ENCODE measurements around the gene BMP4. TPM values are rescaled to one million over a fixed set of nuclear protein-coding genes. Genes with fewer than 3 reads are reported as not detected.

The BMP4 gene
- total RNA-seq, 2 experiments from 2014 or later: not detected

DNA sequence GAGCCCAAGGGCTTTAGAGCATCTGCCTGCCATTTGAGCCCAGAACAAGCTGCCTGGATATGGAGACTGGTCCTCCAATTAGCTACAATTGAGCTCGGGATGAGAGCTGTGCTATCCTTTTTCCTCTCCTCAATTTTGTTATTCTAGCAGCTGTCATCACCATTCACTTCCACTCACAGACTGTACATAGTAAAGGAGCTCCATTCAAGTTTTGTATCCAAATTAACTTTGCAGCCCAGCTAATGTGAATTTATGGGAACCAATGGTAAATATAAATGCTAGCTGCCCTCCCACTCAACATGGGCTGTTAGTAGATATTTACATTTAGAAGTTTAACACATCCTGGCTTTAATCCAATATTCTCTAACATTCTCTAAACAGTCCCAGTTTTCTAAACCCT is 44.6 kb downstream of the BMP4 start:
- Mint-ChIP-seq H3K27ac (no peak overlapping the region), H3K4me1 (no peaks in the 10 kb centered on the region), H3K9me3 (ENCODE audit: low read depth) (peaks cover 3% of the 10 kb centered on the region), H3K36me3 (ENCODE audit: low read depth) (no peaks in the 10 kb centered on the region), H3K4me3 (no peak overlapping the region), H3K27me3 (no peaks in the 10 kb centered on the region)
- DNase-seq (no peak), ATAC-seq (no peak)
- POLR2A ChIA-PET: no interaction called here
- CTCF ChIA-PET: interaction anchor here (1.0 to 1.3 kb wide), 2 partner anchors 14 to 17 kb away, joined by 3 read pairs; no protein-coding TSS in a partner anchor
- intact Hi-C loops (cut with DNase I, micrococcal nuclease): no loop called here

DNA sequence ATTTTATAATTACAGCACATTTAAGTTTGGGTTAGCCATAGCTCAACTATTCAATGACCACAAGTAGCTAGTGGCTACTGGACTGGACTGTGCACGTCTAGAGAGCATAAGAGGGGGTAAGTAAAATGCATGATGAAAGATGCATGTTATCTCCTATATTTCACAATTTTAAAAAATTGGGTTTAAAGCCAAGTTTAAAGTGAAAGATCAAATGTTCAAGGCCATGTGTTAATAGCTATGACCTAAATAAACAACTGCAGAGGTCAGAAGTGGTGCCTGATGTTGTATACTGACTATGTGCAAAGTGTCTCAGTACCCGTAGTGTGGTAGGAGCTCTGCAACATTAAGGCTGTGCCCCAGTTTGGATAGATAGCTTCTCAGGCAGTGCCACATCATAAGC is 48.2 kb downstream of the BMP4 start:
- no peak for DNase-seq
- Mint-ChIP-seq H3K27me3 (peaks cover 4% of the 10 kb centered on the region), H3K9me3 (ENCODE audit: low read depth) (peaks cover 5% of the 10 kb centered on the region), H3K36me3 (ENCODE audit: low read depth) (no peaks in the 10 kb centered on the region), H3K4me1 (no peaks in the 10 kb centered on the region), H3K4me3 (no peak overlapping the region), H3K27ac (no peak overlapping the region)
- ATAC-seq: no peak
- ChIA-PET POLR2A (no interaction called here), CTCF (no interaction called here)
- intact Hi-C loops (cut with DNase I, micrococcal nuclease): no loop called here

- peaks cover 11% of the 10 kb centered on the region for H3K27me3 Mint-ChIP-seq
- H3K27ac Mint-ChIP-seq: no peak overlapping the region
- DNase-seq (no peak), ATAC-seq (no peak)
- no peak overlapping the region for H3K4me3 Mint-ChIP-seq
- ChIA-PET CTCF (no interaction called here), POLR2A (no interaction called here)
- peaks cover 5% of the 10 kb centered on the region for H3K9me3 Mint-ChIP-seq (ENCODE audit: low read depth)
- no peaks in the 10 kb centered on the region for H3K4me1 Mint-ChIP-seq
- no peaks in the 10 kb centered on the region for H3K36me3 Mint-ChIP-seq (ENCODE audit: low read depth)
- intact Hi-C loops (cut with DNase I, micrococcal nuclease): no loop called here
Observed at GRCh38 chr14:53902307-53902706, 54.3 kb downstream of the BMP4 start.

DNA sequence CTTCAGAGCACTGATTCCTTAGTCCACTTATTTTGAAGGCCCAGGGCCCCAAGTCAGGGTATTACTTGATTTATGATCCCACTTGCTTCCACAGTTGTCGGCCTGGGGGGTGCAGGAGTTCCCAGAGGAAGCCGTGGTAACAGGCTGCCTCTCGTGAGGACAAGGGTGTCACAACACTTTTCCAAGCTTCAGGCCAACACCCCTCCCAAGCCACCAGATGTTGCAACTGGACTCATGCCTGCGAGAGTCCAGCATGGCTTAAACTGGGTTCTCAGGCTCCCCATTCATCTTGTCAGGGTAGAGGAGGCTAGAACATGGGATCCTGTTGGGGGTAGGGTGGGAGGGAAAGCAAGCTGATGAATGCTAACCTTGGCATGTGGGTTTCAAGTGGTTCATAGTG is 56.1 kb downstream of the BMP4 start:
- no peaks in the 10 kb centered on the region for H3K36me3 Mint-ChIP-seq (ENCODE audit: low read depth)
- intact Hi-C loops (cut with DNase I, micrococcal nuclease): no loop called here
- peaks cover 5% of the 10 kb centered on the region for H3K9me3 Mint-ChIP-seq (ENCODE audit: low read depth)
- DNase-seq (no peak), ATAC-seq (no peak)
- ChIA-PET POLR2A (no interaction called here), CTCF (no interaction called here)
- no peaks in the 10 kb centered on the region for H3K4me1 Mint-ChIP-seq
- H3K27ac Mint-ChIP-seq: no peak overlapping the region
- H3K4me3 Mint-ChIP-seq: no peak overlapping the region
- peaks cover 22% of the 10 kb centered on the region for H3K27me3 Mint-ChIP-seq

Small RNA genes within 50 kb of the gene (microRNA-seq; reads per million reads assigned to microRNA genes)
- not detected for gene MIR5580 (ENCODE audit: borderline replicate concordance)

Data from activated CD4-positive, alpha-beta T cell treated with anti-CD3 and anti-CD28 coated beads for 36 hours (primary cell).